ENCODE measurements around the gene FAM168A. TPM values are rescaled to one million over a fixed set of nuclear protein-coding genes. Genes with fewer than 3 reads are reported as not detected.
A peak's percentile ranks its signal among the peaks of the same experiment; 100 is the strongest.
"Not testable (repeated sequence)": the region's sequence is repeated elsewhere in the genome, so short reads cannot be mapped to it uniquely, and the experiment has no call there.

FAM168A gene
- total and polyA plus RNA-seq, 4 donors: 4.8 to 14.6 (median 9.1) TPM

- Histone ChIP-seq H3K27me3 (ENCODE audit: control insufficient read depth in 4 of 4, insufficient read depth in 4 of 4, low read length in 3 of 4) (no peaks in the 10 kb centered on the region), H3K9me3 (ENCODE audit: control insufficient read depth in 4 of 4, low read length in 3 of 4) (no peaks in the 10 kb centered on the region), H3K4me1 (ENCODE audit: control insufficient read depth in 4 of 4, insufficient read depth in 4 of 4, low read length in 3 of 4) (peaks cover 0 to 12% (median 9%) of the 10 kb centered on the region in 4 donors), H3K4me3 (ENCODE audit: low read depth in 1 of 3, low read length in 3 of 3) (no peak overlapping the region), H3K27ac (ENCODE audit: low read depth in 1 of 2, low read length in 2 of 2) (no peak overlapping the region), H3K9ac (ENCODE audit: low read depth in 1 of 2, low read length in 2 of 2) (no peak overlapping the region), H3K36me3 (ENCODE audit: control insufficient read depth in 4 of 4, insufficient read depth in 3 of 4, low read depth in 1 of 4, low read length in 3 of 4) (no peaks in the 10 kb centered on the region)
- WGBS: 51% methylated on average over 5 of the region's 5 CpGs
- TF ChIP-seq NR2F2 (IDR thresholded peaks at IDR 0.05) (peak; percentile 74), CTCF (IDR thresholded peaks at IDR 0.05; ENCODE audit: low read depth, low read length, missing input control) (no peak), HNF4A (conservative IDR thresholded peaks at IDR 0.05) (peak; percentile 15 to 58), FOXA1 (IDR thresholded peaks at IDR 0.05) (no peak), JUND (IDR thresholded peaks at IDR 0.05) (no peak), TAF1 (conservative IDR thresholded peaks at IDR 0.05) (no peak), RXRA (IDR thresholded peaks at IDR 0.05) (peak; percentile 99 to 100), YY1 (IDR thresholded peaks at IDR 0.05) (peak; percentile 10), GABPA (IDR thresholded peaks at IDR 0.05 in 1 of 2, conservative IDR thresholded peaks at IDR 0.05 in 1 of 2) (no peak), SP1 (IDR thresholded peaks at IDR 0.05) (peak; percentile 22), ATF3 (IDR thresholded peaks at IDR 0.05) (no peak), HNF4G (IDR thresholded peaks at IDR 0.05) (peak; percentile 16), RAD21 (IDR thresholded peaks at IDR 0.05) (no peak), EGR1 (IDR thresholded peaks at IDR 0.05; ENCODE audit: low read depth in 2 of 2) (no peak), FOXA2 (IDR thresholded peaks at IDR 0.05) (no peak), ZBTB33 (IDR thresholded peaks at IDR 0.05) (no peak), REST (IDR thresholded peaks at IDR 0.05) (no peak), MAX (IDR thresholded peaks at IDR 0.05) (no peak)
- no peak for DNase-seq (ENCODE audit: low spot score)
Measured at GRCh38 chr11:73439002-73439843, 158.7 kb downstream of the FAM168A start.

- H3K27me3 ChIP-seq (ENCODE audit: control insufficient read depth in 4 of 4, insufficient read depth in 4 of 4, low read length in 3 of 4); H3K36me3 ChIP-seq (ENCODE audit: control insufficient read depth in 4 of 4, insufficient read depth in 3 of 4, low read depth in 1 of 4, low read length in 3 of 4); H3K27ac ChIP-seq (ENCODE audit: low read depth in 1 of 2, low read length in 2 of 2); H3K9me3 ChIP-seq (ENCODE audit: control insufficient read depth in 4 of 4, low read length in 3 of 4); H3K4me3 ChIP-seq (ENCODE audit: low read depth in 1 of 3, low read length in 3 of 3); H3K9ac ChIP-seq (ENCODE audit: low read depth in 1 of 2, low read length in 2 of 2); DNase-seq (ENCODE audit: low spot score): not testable (repeated sequence)
- WGBS: 97% methylated on average over 4 of the region's 4 CpGs
- peaks cover 0 to 12% (median 9%) of the 10 kb centered on the region in 4 donors for H3K4me1 ChIP-seq (ENCODE audit: control insufficient read depth in 4 of 4, insufficient read depth in 4 of 4, low read length in 3 of 4)
Measured at GRCh38 chr11:73436859-73437258, 161.1 kb downstream of the FAM168A start.

Data from liver (tissue), 9 donors.